ENCODE measurements around the gene HLA-DQB2. TPM values are rescaled to one million over a fixed set of nuclear protein-coding genes. Genes with fewer than 3 reads are reported as not detected.

Gene HLA-DQB2
- total and polyA plus RNA-seq, 10 of the 15 experiments (the other 5 are each of a cell fraction or from before 2014, with no cell fraction given), result 0.28 to 27.1 (median 8.0) TPM

DNA sequence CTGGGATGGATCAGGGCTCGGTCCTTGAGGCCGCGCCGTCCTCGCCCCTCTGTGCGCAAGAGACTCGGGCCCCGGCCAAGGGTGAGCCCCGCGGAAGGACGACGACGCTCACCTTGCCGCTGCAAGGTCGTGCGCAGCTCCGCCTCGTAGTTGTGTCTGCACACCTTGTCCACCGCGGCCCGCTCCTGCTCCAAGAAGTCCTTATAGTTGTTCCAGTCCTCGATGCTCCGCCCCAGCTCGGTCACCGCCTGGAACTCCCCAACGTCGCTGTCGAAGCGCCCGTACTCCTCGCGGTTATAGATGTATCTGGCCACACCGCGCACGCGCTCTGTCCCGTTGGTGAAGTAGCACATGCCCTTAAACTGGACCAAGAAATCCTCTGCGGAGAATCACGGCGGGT is 1.8 kb downstream of the HLA-DQB2 start:
- in situ Hi-C loops (cut with MboI), result loop anchor here (5.0 kb wide), 1 partner anchor 94 kb away; the partner anchor contains the start of gene HLA-DQB1
- Histone ChIP-seq H3K9me3 (replicated peaks; ENCODE audit: control insufficient read depth, insufficient read depth, low read length) (no peaks in the 10 kb centered on the region), H3K9ac (ENCODE audit: control insufficient read depth, insufficient read depth, low read length) (no peak overlapping the region), H4K20me1 (ENCODE audit: control insufficient read depth, insufficient read depth) (no peaks in the 10 kb centered on the region), H3K79me2 (ENCODE audit: control insufficient read depth, insufficient read depth, low read length) (no peaks in the 10 kb centered on the region), H2AFZ (ENCODE audit: control insufficient read depth, low read depth, low read length) (no peak overlapping the region), H3K27ac (ENCODE audit: control insufficient read depth, insufficient read depth) (no peak overlapping the region), H3K4me2 (ENCODE audit: control insufficient read depth, insufficient read depth) (no peak overlapping the region), H3K4me3 (no peak overlapping the region), H3K4me1 (ENCODE audit: control insufficient read depth, insufficient read depth, low read length) (no peaks in the 10 kb centered on the region), H3K27me3 (replicated peaks in 1 of 2; ENCODE audit: control insufficient read depth in 2 of 2, insufficient read depth in 2 of 2, low read length in 1 of 2) (peaks cover 1 to 3% of the 10 kb centered on the region in 2 experiments; a peak in 3 of 4 replicates), H3K36me3 (ENCODE audit: control insufficient read depth in 2 of 2, insufficient read depth in 2 of 2, low read length in 1 of 2) (no peaks in the 10 kb centered on the region)
- DNase-seq (ENCODE audit: low read depth, low spot score), result no peak
- no peak for ATAC-seq
- ChIA-PET RAD21 (ENCODE audit: unreplicated experiment) (interaction anchor here (0.9 kb wide), 2 partner anchors 69 to 98 kb away, joined by 5 to 8 read pairs; no protein-coding TSS in a partner anchor), POLR2A (interaction anchor here (0.6 kb wide), 1 partner anchor 138 kb away, joined by 3 read pairs; no protein-coding TSS in a partner anchor), CTCF (no interaction called here), SMC1A (ENCODE audit: uncharacterized antibody, unreplicated experiment) (interaction anchor here (0.9 to 1.1 kb wide), 2 partner anchors 92 to 96 kb away, joined by 3 to 5 read pairs; no protein-coding TSS in a partner anchor)
- WGBS (ENCODE audit: insufficient coverage, insufficient replicate concordance, low lambda C conversion rate, missing lambda C conversion rate), result 88% methylated on average over 40 of the region's 40 CpGs
- no peak for FAIRE-seq
- intact Hi-C loops (cut with micrococcal nuclease; ENCODE audit: unreplicated experiment), result no loop called here
- no TSS peak for BruUV-seq (replicated peaks)
- no peak for TF ChIP-seq ZNF274 (IDR thresholded peaks at IDR 0.05; ENCODE audit: insufficient read depth, insufficient read length)
- TF ChIP-seq SIX5 (IDR thresholded peaks at IDR 0.05; ENCODE audit: low read depth, low read length, severe bottlenecking), result no peak
- TF ChIP-seq, protein P1, sequence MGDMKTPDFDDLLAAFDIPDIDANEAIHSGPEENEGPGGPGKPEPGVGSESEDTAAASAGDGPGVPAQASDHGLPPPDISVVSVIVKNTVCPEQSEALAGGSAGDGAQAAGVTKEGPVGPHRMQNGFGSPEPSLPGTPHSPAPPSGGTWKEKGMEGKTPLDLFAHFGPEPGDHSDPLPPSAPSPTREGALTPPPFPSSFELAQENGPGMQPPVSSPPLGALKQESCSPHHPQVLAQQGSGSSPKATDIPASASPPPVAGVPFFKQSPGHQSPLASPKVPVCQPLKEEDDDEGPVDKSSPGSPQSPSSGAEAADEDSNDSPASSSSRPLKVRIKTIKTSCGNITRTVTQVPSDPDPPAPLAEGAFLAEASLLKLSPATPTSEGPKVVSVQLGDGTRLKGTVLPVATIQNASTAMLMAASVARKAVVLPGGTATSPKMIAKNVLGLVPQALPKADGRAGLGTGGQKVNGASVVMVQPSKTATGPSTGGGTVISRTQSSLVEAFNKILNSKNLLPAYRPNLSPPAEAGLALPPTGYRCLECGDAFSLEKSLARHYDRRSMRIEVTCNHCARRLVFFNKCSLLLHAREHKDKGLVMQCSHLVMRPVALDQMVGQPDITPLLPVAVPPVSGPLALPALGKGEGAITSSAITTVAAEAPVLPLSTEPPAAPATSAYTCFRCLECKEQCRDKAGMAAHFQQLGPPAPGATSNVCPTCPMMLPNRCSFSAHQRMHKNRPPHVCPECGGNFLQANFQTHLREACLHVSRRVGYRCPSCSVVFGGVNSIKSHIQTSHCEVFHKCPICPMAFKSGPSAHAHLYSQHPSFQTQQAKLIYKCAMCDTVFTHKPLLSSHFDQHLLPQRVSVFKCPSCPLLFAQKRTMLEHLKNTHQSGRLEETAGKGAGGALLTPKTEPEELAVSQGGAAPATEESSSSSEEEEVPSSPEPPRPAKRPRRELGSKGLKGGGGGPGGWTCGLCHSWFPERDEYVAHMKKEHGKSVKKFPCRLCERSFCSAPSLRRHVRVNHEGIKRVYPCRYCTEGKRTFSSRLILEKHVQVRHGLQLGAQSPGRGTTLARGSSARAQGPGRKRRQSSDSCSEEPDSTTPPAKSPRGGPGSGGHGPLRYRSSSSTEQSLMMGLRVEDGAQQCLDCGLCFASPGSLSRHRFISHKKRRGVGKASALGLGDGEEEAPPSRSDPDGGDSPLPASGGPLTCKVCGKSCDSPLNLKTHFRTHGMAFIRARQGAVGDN (IDR thresholded peaks at IDR 0.05), result no peak
- TF ChIP-seq, protein P2, sequence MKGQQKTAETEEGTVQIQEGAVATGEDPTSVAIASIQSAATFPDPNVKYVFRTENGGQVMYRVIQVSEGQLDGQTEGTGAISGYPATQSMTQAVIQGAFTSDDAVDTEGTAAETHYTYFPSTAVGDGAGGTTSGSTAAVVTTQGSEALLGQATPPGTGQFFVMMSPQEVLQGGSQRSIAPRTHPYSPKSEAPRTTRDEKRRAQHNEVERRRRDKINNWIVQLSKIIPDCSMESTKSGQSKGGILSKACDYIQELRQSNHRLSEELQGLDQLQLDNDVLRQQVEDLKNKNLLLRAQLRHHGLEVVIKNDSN (IDR thresholded peaks at IDR 0.05; ENCODE audit: borderline replicate concordance, extremely low read length, insufficient read depth, low read depth, low read length), result no peak
- no peak for TF ChIP-seq KDM1A (IDR thresholded peaks at IDR 0.05; ENCODE audit: borderline replicate concordance)
- TF ChIP-seq RAD21 (IDR thresholded peaks at IDR 0.05; ENCODE audit: insufficient read depth, low read depth, low read length), result no peak
- TF ChIP-seq GATAD2B (conservative IDR thresholded peaks at IDR 0.05; ENCODE audit: low read depth), result no peak
- TF ChIP-seq EZH2 (IDR thresholded peaks at IDR 0.05; ENCODE audit: borderline replicate concordance, control insufficient read depth, low read depth, low read length), result no peak
- TF ChIP-seq, protein P3, sequence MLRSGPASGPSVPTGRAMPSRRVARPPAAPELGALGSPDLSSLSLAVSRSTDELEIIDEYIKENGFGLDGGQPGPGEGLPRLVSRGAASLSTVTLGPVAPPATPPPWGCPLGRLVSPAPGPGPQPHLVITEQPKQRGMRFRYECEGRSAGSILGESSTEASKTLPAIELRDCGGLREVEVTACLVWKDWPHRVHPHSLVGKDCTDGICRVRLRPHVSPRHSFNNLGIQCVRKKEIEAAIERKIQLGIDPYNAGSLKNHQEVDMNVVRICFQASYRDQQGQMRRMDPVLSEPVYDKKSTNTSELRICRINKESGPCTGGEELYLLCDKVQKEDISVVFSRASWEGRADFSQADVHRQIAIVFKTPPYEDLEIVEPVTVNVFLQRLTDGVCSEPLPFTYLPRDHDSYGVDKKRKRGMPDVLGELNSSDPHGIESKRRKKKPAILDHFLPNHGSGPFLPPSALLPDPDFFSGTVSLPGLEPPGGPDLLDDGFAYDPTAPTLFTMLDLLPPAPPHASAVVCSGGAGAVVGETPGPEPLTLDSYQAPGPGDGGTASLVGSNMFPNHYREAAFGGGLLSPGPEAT (IDR thresholded peaks at IDR 0.05; ENCODE audit: low read depth), result no peak

All from GM12878 (cell line).